Measurements from ENCODE around the gene SYT11. TPM values are rescaled to one million over a fixed set of nuclear protein-coding genes. Genes with fewer than 3 reads are reported as not detected.

SYT11 gene
- total and polyA plus RNA-seq, 9 of the 15 experiments (the other 6 are each of a cell fraction or from before 2014, with no cell fraction given) = 0.05 to 0.18 (median 0.11) TPM

GRCh38 chr1:155900161-155900560 is 40.8 kb downstream of the SYT11 start (continued):
- no peak for TF ChIP-seq CHD2 (IDR thresholded peaks at IDR 0.05; ENCODE audit: low read depth, low read length)
- no peak for TF ChIP-seq SUPT5H (IDR thresholded peaks at IDR 0.05)
- no peak for TF ChIP-seq CREB1 (IDR thresholded peaks at IDR 0.05)
- no peak for TF ChIP-seq CREB1 (CRISPR knock-in tag; IDR thresholded peaks at IDR 0.05)
- peak; percentile 70; the same call in 1 of the 2 replicates for TF ChIP-seq EP300 (IDR thresholded peaks at IDR 0.05; ENCODE audit: low read length)
- peak; percentile 60 for TF ChIP-seq NFIC (IDR thresholded peaks at IDR 0.05)
- TF ChIP-seq BDP1 (IDR thresholded peaks at IDR 0.05; ENCODE audit: insufficient read depth, insufficient read length) = no peak
- no peak for TF ChIP-seq TRIM25 (IDR thresholded peaks at IDR 0.05; ENCODE audit: borderline replicate concordance)
- TF ChIP-seq ETV5 (CRISPR knock-in tag; IDR thresholded peaks at IDR 0.05; ENCODE audit: low read depth) = no peak
- no peak for TF ChIP-seq TAF7 (tag; IDR thresholded peaks at IDR 0.05)
- TF ChIP-seq KLF16 (IDR thresholded peaks at IDR 0.05) = peak; percentile 70
- peak; percentile 84 for TF ChIP-seq NCOR1 (IDR thresholded peaks at IDR 0.05)
- TF ChIP-seq HDAC6 (IDR thresholded peaks at IDR 0.05; ENCODE audit: low read depth, low read length) = no peak
- TF ChIP-seq ZNF431 (CRISPR knock-in tag; IDR thresholded peaks at IDR 0.05) = no peak
- no peak for TF ChIP-seq FOXP4 (CRISPR knock-in tag; IDR thresholded peaks at IDR 0.05; ENCODE audit: borderline replicate concordance)
- no peak for TF ChIP-seq NR3C1 (CRISPR knock-in tag; IDR thresholded peaks at IDR 0.05)
- no peak for TF ChIP-seq ZBTB5 (IDR thresholded peaks at IDR 0.05)
- TF ChIP-seq TSC22D4 (tag; IDR thresholded peaks at IDR 0.05) = no peak
- TF ChIP-seq ZEB2 (IDR thresholded peaks at IDR 0.05) = no peak
- no peak for TF ChIP-seq BRF2 (IDR thresholded peaks at IDR 0.05; ENCODE audit: borderline replicate concordance, insufficient read depth, insufficient read length)
- no peak for TF ChIP-seq BRF1 (IDR thresholded peaks at IDR 0.05; ENCODE audit: borderline replicate concordance, extremely low read depth, insufficient read length)
